Measurements from ENCODE around the gene ELK4. TPM values are rescaled to one million over a fixed set of nuclear protein-coding genes. Genes with fewer than 3 reads are reported as not detected.
A peak's percentile ranks its signal among the peaks of the same experiment; 100 is the strongest.

Gene ELK4, protein sequence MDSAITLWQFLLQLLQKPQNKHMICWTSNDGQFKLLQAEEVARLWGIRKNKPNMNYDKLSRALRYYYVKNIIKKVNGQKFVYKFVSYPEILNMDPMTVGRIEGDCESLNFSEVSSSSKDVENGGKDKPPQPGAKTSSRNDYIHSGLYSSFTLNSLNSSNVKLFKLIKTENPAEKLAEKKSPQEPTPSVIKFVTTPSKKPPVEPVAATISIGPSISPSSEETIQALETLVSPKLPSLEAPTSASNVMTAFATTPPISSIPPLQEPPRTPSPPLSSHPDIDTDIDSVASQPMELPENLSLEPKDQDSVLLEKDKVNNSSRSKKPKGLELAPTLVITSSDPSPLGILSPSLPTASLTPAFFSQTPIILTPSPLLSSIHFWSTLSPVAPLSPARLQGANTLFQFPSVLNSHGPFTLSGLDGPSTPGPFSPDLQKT
- total RNA-seq (100 to 1,000 TPM in 4 of 7 donors, 10 to 100 TPM in 3; 50.9 to 109 (median 102) TPM), polyA plus RNA-seq (10 to 100 TPM in 1 of 3 donors, 1 to 10 TPM in 2; 8.5 to 12.5 (median 9.8) TPM)
- long read RNA-seq, donor 1, partial matches to known transcripts: 0 of 3 reads
- long read RNA-seq, donor 1, other reads (novel, unspliced or antisense): 0 of 3 reads
- long read RNA-seq, donor 2, partial matches to known transcripts: 0 of 4 reads
- long read RNA-seq, donor 2, other reads (novel, unspliced or antisense): 0 of 4 reads

DNA sequence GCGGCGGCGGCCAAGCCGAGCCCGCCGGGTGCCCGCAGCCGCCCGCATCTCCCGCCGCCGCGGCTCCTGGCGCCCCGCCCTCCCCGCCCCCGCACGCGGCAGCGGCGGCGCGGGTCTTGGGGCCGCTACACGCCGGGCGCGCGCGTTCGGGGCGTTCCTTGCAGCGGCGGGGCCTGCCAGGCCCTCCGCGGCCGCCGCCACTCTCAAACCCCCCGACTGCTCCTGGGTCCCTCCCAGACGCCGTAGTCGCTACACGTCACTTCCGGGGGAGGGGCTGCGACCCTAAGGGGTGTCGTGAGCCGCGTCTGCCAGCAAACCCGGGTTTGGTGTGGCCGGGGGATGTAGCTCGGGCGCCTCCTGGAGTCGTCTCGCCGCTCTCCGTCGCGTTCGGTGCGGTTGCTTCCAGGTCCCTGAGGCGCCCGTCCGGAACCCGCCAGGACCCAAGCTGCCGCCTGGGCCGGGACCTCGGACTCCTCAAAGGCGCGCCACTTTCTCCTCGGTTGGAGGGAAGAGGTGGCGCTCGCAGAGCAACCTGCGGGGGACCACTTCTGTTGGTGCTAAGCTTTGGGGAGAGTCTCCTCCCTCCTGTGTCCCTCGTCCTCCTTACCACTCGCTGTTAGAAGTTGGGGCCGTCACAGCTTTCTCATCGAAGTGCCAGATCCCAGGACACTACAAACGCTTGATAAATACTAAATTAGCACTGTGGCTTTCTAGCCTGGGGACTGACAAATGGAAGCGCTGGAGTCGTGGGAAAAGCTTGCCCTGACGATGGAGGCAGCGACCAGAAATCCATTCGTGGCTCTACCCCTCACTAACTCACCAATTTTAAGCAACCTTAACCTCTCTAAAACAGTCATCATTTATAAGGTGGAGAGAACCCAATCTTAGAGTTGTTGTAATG is at the start of gene ELK4:
Gene ELK4, minus strand, starts transcription at position 244 of the 901 bp plus-strand sequence. CDS start 8,129 bp downstream, outside the sequence.
- TF ChIP-seq, protein P1, sequence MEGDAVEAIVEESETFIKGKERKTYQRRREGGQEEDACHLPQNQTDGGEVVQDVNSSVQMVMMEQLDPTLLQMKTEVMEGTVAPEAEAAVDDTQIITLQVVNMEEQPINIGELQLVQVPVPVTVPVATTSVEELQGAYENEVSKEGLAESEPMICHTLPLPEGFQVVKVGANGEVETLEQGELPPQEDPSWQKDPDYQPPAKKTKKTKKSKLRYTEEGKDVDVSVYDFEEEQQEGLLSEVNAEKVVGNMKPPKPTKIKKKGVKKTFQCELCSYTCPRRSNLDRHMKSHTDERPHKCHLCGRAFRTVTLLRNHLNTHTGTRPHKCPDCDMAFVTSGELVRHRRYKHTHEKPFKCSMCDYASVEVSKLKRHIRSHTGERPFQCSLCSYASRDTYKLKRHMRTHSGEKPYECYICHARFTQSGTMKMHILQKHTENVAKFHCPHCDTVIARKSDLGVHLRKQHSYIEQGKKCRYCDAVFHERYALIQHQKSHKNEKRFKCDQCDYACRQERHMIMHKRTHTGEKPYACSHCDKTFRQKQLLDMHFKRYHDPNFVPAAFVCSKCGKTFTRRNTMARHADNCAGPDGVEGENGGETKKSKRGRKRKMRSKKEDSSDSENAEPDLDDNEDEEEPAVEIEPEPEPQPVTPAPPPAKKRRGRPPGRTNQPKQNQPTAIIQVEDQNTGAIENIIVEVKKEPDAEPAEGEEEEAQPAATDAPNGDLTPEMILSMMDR (IDR thresholded peaks at IDR 0.05 in 8 of 11, conservative IDR thresholded peaks at IDR 0.05 in 3 of 11): peak; percentile 63 to 89 (median 78)
- TF ChIP-seq POLR2AphosphoS5 (IDR thresholded peaks at IDR 0.05): peak; percentile 98 to 99 (median 98)
- peak; percentile 60 to 90 (median 85) for TF ChIP-seq POLR2A (IDR thresholded peaks at IDR 0.05)
- intact Hi-C loops (cut with DNase I; ENCODE audit: low total_unique reads): loop anchor here (5.0 kb wide), 2 partner anchors 40 to 105 kb away; no protein-coding TSS in a partner anchor
- H3K4me3 ChIP-seq: peak within 1 kb of the TSS; percentile 48 to 81 (median 64)
- H3K36me3 ChIP-seq: peaks cover 0 to 13% (median 0%) of the 10 kb centered on the region in 6 donors
- H3K27me3 ChIP-seq (replicated peaks in 1 of 7): no peaks in the 10 kb centered on the region
- peak; percentile 100 for DNase-seq
- peaks cover 28 to 53% (median 45%) of the 10 kb centered on the region in 6 donors for H3K4me1 ChIP-seq
- no peaks in the 10 kb centered on the region for H3K9me3 ChIP-seq
- H3K27ac ChIP-seq: peak within 1 kb of the TSS; percentile 94 to 99 (median 96)
- WGBS, 5 donors: 1 to 3% (median 1%) methylated on average over 29 to 83 of the region's 83 CpGs

DNA sequence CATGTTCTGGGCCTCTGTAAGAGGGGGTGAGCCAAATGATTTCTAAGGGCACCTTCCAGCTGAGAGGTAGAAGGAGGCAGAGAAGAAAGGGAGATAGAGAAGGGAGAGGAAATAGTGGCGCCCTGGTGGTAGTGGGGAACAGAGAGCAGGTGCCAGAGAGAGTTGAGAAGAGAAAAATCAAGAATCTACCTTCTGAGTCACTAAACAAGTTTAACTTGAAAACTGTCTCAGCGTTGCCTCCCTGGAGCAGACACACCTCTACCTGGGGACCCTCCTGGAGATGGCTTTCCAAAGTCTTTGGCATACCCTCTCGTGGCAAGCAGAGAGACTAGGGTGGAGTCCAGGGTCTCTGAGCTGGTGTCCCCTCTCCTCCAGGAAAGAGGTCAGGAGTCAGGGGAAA is 49.6 kb upstream of the ELK4 start:
- intact Hi-C loops (cut with DNase I; ENCODE audit: low total_unique reads): no loop called here
- TF ChIP-seq, protein P1 (IDR thresholded peaks at IDR 0.05 in 8 of 11, conservative IDR thresholded peaks at IDR 0.05 in 3 of 11): no peak
- TF ChIP-seq POLR2A (IDR thresholded peaks at IDR 0.05): no peak

GRCh38 chr1:205680073-205680851 is 48.5 kb upstream of the ELK4 start, which contains the start of gene SLC45A3:
Gene SLC45A3, minus strand, starts transcription at chr1:205680509. Its CDS starts 15,853 bp downstream, at chr1:205664656.
- peak within 1 kb of the TSS in 7 of 8 donors; percentile 58 to 78 (median 69) for H3K27ac ChIP-seq
- no peaks in the 10 kb centered on the region for H3K36me3 ChIP-seq
- H3K4me3 ChIP-seq: peak within 1 kb of the TSS; percentile 72 to 95 (median 75)
- intact Hi-C loops (cut with DNase I; ENCODE audit: low total_unique reads): no loop called here
- peaks cover 8 to 60% (median 41%) of the 10 kb centered on the region in 6 donors for H3K4me1 ChIP-seq
- H3K27me3 ChIP-seq (replicated peaks in 1 of 7): peaks cover 0 to 28% (median 3%) of the 10 kb centered on the region in 7 donors
- WGBS, 5 donors: 1 to 4% (median 1%) methylated on average over 27 to 86 of the region's 86 CpGs
- peak; percentile 85 for DNase-seq
- peak in 2 of 3 donors; percentile 45 to 55 for TF ChIP-seq POLR2AphosphoS5 (IDR thresholded peaks at IDR 0.05)
- TF ChIP-seq, protein P1 (IDR thresholded peaks at IDR 0.05 in 8 of 11, conservative IDR thresholded peaks at IDR 0.05 in 3 of 11): no peak
- H3K9me3 ChIP-seq: no peaks in the 10 kb centered on the region

More for the DNA sequence above, 49.6 kb upstream of the ELK4 start:
- Histone ChIP-seq H3K27ac (peak overlapping the region in 1 of 8 donors; percentile 76), H3K4me3 (no peak overlapping the region), H3K36me3 (no peaks in the 10 kb centered on the region), H3K9me3 (no peaks in the 10 kb centered on the region), H3K4me1 (peaks cover 6 to 49% (median 38%) of the 10 kb centered on the region in 6 donors), H3K27me3 (replicated peaks in 1 of 7) (peaks cover 0 to 28% (median 3%) of the 10 kb centered on the region in 7 donors)
- no peak for DNase-seq
- 84 to 92% (median 89%) methylated on average over 3 of the region's 3 CpGs for WGBS, 5 donors
